Kidney (tissue), 14 donors: ENCODE data around the gene NFYC. TPM values are rescaled to one million over a fixed set of nuclear protein-coding genes. Genes with fewer than 3 reads are reported as not detected.

Experiments
- DNase-seq, 5 donors: peaks; one replicate each; pipeline ENCODE4 v3.0.0-alpha.2; 2013 to 2020
- FAIRE-seq: peaks from 2 replicates; lab custom pipeline; 2012; peaks lifted over from hg19 to GRCh38; lab: Jason Lieb, UNC
- H3K27ac ChIP-seq, 2 donors: one replicate each; pipeline ENCODE4 v1.7.0; 2013; ENCODE audit warnings: low read depth in 2 of 2, low read length in 2 of 2, inconsistent platforms in 1 of 2
- H3K27me3 ChIP-seq: one replicate; pipeline ENCODE4 v1.7.1; 2013; ENCODE audit warnings: low read length, inconsistent platforms; ENCODE audit not compliant: control insufficient read depth, insufficient read depth
- H3K36me3 ChIP-seq, 3 donors: one replicate each; pipeline versions ENCODE4 v1.7.0 to v1.7.1; 2013; ENCODE audit warnings: low read length in 3 of 3, control low read depth in 1 of 3, inconsistent platforms in 1 of 3; ENCODE audit not compliant: insufficient read depth in 3 of 3, control insufficient read depth in 2 of 3
- H3K4me1 ChIP-seq, 3 donors: one replicate each; pipeline versions ENCODE4 v1.7.0 to v1.7.1; 2013; ENCODE audit warnings: low read length in 3 of 3, inconsistent platforms in 1 of 3, low read depth in 1 of 3; ENCODE audit not compliant: control insufficient read depth in 2 of 3, insufficient read depth in 2 of 3
- H3K4me3 ChIP-seq, 3 donors: one replicate each; pipeline versions ENCODE4 v1.7.0 to v1.8.1; 2013; ENCODE audit warnings: low read length in 3 of 3, control low read depth in 1 of 3, inconsistent platforms in 1 of 3
- H3K9ac ChIP-seq, 3 donors: one replicate each; pipeline versions ENCODE4 v1.7.0 to v1.7.1; 2013; ENCODE audit warnings: low read length in 3 of 3, control low read depth in 1 of 3, inconsistent platforms in 1 of 3
- H3K9me3 ChIP-seq, 3 donors: one replicate each; pipeline versions ENCODE4 v1.7.0 to v1.7.1; 2013; ENCODE audit warnings: low read length in 3 of 3, control low read depth in 1 of 3, inconsistent platforms in 1 of 3; ENCODE audit not compliant: control insufficient read depth in 2 of 3, insufficient read depth in 1 of 3
- CTCF ChIP-seq: IDR thresholded peaks from 3 replicates; pipeline ENCODE4 v1.5.1; 2012; ENCODE audit warnings: mild to moderate bottlenecking, moderate library complexity, borderline replicate concordance; ENCODE audit not compliant: insufficient read depth; ENCODE audit errors: extremely low read depth
- intact Hi-C: fragments of 100-400 bp; cut with DNase I; formaldehyde crosslinking; loops from one replicate; pipeline ENCODE4 v1.11.1; 2022
- polyA plus RNA-seq: library from polyadenylated mRNA; stranded (reverse); fragments of 350-450 nt; fragmentation: Illumina TruSeq; extraction: RNeasy Lipid Tissue Mini Kit (QIAGEN cat#74804); gene quantifications from one replicate; pipeline ENCODE4 v1.2.3, GENCODE V29; 2014; ENCODE audit warnings: low read depth, low replicate concordance; ENCODE audit not compliant: insufficient read depth
- total RNA-seq: library from RNA; stranded (reverse); fragmentation: NEBNext Ultra II Directional; extraction: Animal tissue kit (Norgen Biotek cat#: 25700); gene quantifications from one replicate; pipeline ENCODE4 v1.2.1, GENCODE V29; 2021
- donor health status: control.
- donor health status: control.
- donor health status: control.
- donor health status: control.
- donor health status: control.
- donor health status: DM: yes; HTN: yes; CAD: no.
- donor health status: Normal renal cell carcinoma (clear cell type).

NFYC gene
- total and polyA plus RNA-seq, 2 donors from 2014 or later: 52.1 to 69.3 TPM

- DNase-seq: no peak
- H3K4me1 ChIP-seq: no peaks in the 10 kb centered on the region
- peaks cover 2% of the 10 kb centered on the region for H3K27me3 ChIP-seq
- H3K4me3 ChIP-seq: no peak overlapping the region
- no peak for FAIRE-seq
- H3K9ac ChIP-seq: no peak overlapping the region
- no peaks in the 10 kb centered on the region for H3K36me3 ChIP-seq
- TF ChIP-seq CTCF: no peak
- intact Hi-C loops: no loop called here
- no peak overlapping the region for H3K27ac ChIP-seq
- H3K9me3 ChIP-seq: no peaks in the 10 kb centered on the region
Measured at GRCh38 chr1:40649592-40649930, 41.9 kb upstream of the NFYC start.

- H3K4me3 ChIP-seq: no peak overlapping the region
- H3K36me3 ChIP-seq: no peaks in the 10 kb centered on the region
- FAIRE-seq (no peak), DNase-seq (no peak)
- H3K9me3 ChIP-seq: no peaks in the 10 kb centered on the region
- H3K9ac ChIP-seq: no peak overlapping the region
- no peaks in the 10 kb centered on the region for H3K4me1 ChIP-seq
- intact Hi-C loops: no loop called here
- H3K27ac ChIP-seq: peak overlapping the region in 1 of 2 donors; percentile 9
- TF ChIP-seq CTCF: peak; percentile 26
- peaks cover 3% of the 10 kb centered on the region for H3K27me3 ChIP-seq
Measured at GRCh38 chr1:40650075-40650474, 41.4 kb upstream of the NFYC start.

- no peak for TF ChIP-seq CTCF
- H3K4me1 ChIP-seq: no peaks in the 10 kb centered on the region
- DNase-seq: no peak
- no peak overlapping the region for H3K27ac ChIP-seq
- H3K9me3 ChIP-seq: no peaks in the 10 kb centered on the region
- no peak for FAIRE-seq
- H3K9ac ChIP-seq: no peak overlapping the region
- no peaks in the 10 kb centered on the region for H3K36me3 ChIP-seq
- H3K4me3 ChIP-seq: no peak overlapping the region
- intact Hi-C loops: no loop called here
- H3K27me3 ChIP-seq: peaks cover 3% of the 10 kb centered on the region
Measured at GRCh38 chr1:40651138-40651857, 40.2 kb upstream of the NFYC start.

- DNase-seq (no peak), FAIRE-seq (no peak)
- peaks cover 3% of the 10 kb centered on the region for H3K27me3 ChIP-seq
- H3K27ac ChIP-seq: no peak overlapping the region
- no peaks in the 10 kb centered on the region for H3K4me1 ChIP-seq
- H3K4me3 ChIP-seq: no peak overlapping the region
- no peak for TF ChIP-seq CTCF
- no peaks in the 10 kb centered on the region for H3K36me3 ChIP-seq
- intact Hi-C loops: no loop called here
- H3K9me3 ChIP-seq: no peaks in the 10 kb centered on the region
- no peak overlapping the region for H3K9ac ChIP-seq
Measured at GRCh38 chr1:40652468-40652867, 39.0 kb upstream of the NFYC start.
